ENCODE data around the gene FBXW11.
"Not testable (repeated sequence)": the region's sequence is repeated elsewhere in the genome, so short reads cannot be mapped to it uniquely, and the experiment has no call there.

The FBXW11 gene

DNA sequence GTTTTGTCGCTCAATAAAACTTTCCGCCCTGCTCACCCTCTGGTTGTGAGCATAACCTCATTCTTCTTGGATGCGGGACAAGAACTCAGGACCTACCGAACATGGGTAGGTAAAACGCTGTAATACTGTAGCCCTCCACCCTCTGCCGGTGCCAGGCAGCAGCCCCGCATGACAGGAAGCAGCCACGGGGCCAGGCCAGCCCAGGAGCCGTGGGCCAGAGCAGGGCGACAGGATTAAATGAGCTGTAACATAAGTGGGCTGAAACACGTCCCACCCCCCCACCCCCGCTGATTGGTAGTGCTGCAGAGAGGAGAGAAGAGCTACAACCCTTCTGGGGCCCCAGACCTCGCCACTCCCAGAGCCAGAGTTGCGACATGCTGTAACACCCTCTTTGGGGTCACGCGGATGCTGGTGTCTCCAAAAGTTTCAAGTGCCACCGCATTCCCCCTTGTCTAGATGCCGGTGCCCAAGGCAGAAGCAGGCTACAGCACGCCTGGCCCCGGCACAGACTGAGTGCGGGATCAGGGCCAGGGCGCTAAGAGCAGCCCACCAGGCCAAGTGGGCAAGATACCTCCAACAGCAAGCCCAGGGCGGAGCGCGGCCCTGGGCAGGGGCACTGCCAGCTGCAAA lies 81.8 kb downstream of the FBXW11 start:
- H3K4me3 ChIP-seq (ENCODE audit: low read depth, low read length) = no peak overlapping the region
- TF ChIP-seq, protein P1, sequence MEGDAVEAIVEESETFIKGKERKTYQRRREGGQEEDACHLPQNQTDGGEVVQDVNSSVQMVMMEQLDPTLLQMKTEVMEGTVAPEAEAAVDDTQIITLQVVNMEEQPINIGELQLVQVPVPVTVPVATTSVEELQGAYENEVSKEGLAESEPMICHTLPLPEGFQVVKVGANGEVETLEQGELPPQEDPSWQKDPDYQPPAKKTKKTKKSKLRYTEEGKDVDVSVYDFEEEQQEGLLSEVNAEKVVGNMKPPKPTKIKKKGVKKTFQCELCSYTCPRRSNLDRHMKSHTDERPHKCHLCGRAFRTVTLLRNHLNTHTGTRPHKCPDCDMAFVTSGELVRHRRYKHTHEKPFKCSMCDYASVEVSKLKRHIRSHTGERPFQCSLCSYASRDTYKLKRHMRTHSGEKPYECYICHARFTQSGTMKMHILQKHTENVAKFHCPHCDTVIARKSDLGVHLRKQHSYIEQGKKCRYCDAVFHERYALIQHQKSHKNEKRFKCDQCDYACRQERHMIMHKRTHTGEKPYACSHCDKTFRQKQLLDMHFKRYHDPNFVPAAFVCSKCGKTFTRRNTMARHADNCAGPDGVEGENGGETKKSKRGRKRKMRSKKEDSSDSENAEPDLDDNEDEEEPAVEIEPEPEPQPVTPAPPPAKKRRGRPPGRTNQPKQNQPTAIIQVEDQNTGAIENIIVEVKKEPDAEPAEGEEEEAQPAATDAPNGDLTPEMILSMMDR (IDR thresholded peaks at IDR 0.05; ENCODE audit: low read depth, low read length) = no peak

DNA sequence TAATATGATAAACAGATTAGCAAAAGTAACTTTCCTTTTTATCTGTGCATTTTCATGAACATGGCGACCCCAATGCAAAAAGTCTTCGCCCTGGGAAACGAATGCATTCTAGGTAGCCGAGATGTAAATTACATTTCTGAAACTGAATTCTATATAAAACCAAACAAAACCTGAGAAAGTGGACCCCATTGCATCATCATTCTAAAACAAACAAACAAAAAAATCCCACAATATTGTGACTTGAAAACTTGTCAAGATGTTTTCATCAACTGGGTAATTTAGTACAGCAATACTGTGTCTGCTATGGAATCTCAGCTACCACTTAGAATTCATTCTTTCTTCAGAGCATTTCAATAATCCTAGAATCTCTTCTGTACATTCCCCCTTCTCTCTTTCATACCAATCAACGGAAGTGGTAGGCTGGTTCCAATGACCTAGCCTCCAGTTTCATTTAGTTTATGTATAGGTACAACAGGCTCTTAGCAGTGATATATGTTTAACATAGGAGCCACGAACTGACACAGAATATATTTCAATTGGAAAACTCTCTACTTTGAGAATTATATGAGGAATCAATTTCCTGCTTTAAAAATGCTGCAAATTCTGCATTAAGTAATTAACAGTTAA lies 85.6 kb downstream of the FBXW11 start:
- H3K4me3 ChIP-seq (ENCODE audit: low read depth, low read length) = no peak overlapping the region
- TF ChIP-seq, protein P1 (IDR thresholded peaks at IDR 0.05; ENCODE audit: low read depth, low read length) = no peak

DNA sequence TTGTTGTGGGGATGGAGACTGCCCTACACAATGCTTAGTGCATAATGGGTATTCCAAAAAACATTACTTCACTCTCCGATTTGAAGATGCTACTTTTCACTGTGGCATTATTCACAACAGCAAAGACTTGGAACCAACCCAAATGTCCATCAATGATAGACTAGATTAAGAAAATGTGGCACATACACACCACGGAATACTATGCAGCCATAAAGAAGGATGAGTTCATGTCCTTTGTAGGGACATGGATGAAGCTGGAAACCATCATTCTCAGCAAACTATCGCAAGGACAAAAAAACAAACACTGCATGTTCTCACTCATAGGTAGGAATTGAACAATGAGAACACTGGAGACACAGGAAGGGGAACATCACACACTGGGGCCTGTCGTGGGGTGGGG lies 90.7 kb downstream of the FBXW11 start:
- H3K4me3 ChIP-seq (ENCODE audit: low read depth, low read length) = not testable (repeated sequence)

DNA sequence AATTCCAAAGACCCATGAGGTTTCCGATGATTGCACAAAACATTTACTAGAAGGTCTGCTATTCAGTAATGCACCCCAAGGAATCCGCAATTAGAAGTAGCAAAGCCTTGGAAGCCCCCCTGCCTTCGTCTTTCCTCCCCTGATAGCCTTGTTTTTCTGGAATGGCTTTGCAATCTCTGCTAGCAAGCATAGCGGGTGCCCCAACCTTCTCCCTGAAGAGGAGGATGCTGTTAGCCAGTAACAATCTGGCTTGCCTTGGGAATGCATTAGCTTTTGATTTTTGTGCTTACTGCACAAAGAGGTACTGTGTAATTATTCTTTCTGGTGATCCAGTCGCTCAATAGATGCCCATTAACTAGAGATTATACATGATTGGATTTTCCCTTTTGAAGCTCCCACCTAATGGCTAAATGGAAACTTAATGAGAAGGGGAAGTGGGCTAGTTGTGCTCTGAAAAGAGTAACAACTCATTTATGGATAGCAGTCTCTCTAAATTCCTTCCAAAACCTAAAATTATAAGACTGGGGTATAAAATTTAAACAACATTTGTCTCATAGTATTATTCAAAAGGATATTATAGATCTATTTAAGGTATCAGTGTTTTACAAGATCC lies 91.6 kb downstream of the FBXW11 start:
- TF ChIP-seq, protein P1 (IDR thresholded peaks at IDR 0.05; ENCODE audit: low read depth, low read length) = no peak
- no peak overlapping the region for H3K4me3 ChIP-seq (ENCODE audit: low read depth, low read length)

DNA sequence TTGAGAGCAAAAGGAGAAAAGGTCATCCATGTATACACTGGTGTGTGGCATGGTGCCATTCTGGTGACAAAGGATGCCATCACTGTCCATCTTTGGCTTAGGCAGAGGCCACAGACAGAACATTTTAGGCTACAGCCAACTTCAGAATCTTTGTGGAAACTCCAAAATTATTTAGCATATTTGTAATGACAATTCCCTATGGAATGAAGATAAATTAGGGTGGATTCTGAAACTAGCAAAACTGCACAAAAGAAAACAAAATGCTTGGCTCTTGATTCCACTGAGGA lies 92.5 kb downstream of the FBXW11 start:
- TF ChIP-seq, protein P1 (IDR thresholded peaks at IDR 0.05; ENCODE audit: low read depth, low read length) = no peak
- no peak overlapping the region for H3K4me3 ChIP-seq (ENCODE audit: low read depth, low read length)

DNA sequence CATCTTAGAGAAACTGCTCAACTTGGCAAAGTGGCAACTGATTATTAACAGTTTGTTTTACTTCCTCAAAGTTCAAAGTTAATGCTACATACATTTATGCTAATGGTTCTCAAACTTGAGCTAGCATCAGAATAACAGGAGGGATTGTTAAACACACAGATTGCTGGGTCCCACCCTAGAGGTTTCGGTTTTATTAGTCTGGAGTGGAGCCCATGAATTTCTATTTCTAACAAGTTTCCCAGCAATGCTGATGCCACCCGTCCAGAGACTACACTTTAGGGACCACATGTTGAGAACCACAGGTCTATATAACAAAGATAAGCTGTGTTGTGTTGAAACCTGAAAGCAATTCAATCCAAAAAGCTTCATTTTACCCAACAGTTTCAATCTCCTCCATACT lies 95.3 kb downstream of the FBXW11 start:
- TF ChIP-seq, protein P1 (IDR thresholded peaks at IDR 0.05; ENCODE audit: low read depth, low read length) = no peak
- no peak overlapping the region for H3K4me3 ChIP-seq (ENCODE audit: low read depth, low read length)

DNA sequence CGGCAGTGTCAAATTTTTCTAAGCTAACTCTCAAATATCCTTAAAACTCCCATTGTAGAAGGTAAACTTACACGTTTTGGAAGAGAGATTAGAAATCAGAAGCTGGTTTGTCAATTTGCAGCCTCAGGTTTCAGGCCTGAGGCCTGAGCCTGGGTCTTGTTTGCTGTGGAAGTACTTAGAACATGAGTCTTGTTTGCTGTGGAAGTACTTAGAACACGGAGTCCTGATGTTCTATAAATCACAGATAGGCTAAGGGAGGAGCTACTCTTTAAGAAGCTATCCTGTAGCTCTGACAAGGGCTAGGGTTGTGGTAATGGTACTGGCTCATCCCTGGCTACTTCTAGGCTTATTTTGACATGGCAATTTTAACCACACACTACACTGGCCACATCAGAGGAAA lies 97.8 kb downstream of the FBXW11 start:
- no peak overlapping the region for H3K4me3 ChIP-seq (ENCODE audit: low read depth, low read length)
- TF ChIP-seq, protein P1 (IDR thresholded peaks at IDR 0.05; ENCODE audit: low read depth, low read length) = no peak
